GM12874 (cell line): ENCODE results near the gene BEGAIN.

Source experiments
- TF ChIP-seq, protein P1 (sequence below): IDR thresholded peaks from 2 replicates; pipeline ENCODE4 v1.5.1; 2011; ENCODE audit warnings: low read depth, mild to moderate bottlenecking, control low read depth, low read length, moderate library complexity; ENCODE audit not compliant: insufficient read depth

BEGAIN gene

DNA sequence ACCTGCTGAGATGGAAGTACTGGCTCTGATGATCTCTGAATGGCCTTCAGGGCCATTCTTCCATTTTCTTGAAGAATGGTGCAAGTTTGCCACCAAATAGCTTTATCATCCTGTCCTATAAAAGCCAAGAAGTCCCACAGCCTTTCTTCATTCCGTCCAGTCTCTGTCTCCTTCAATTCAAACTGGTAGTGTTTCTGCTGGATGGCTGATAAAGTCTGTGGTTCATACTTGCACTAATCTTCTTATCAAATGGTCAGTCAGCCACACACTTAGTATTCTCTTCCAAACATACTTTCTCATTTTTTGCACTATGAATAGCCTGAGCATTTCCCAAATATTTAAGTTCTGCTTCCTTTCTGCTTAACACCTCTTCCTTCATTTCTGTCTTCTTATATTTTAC, 39.4 kb upstream of the BEGAIN start:
- TF ChIP-seq, protein P1, sequence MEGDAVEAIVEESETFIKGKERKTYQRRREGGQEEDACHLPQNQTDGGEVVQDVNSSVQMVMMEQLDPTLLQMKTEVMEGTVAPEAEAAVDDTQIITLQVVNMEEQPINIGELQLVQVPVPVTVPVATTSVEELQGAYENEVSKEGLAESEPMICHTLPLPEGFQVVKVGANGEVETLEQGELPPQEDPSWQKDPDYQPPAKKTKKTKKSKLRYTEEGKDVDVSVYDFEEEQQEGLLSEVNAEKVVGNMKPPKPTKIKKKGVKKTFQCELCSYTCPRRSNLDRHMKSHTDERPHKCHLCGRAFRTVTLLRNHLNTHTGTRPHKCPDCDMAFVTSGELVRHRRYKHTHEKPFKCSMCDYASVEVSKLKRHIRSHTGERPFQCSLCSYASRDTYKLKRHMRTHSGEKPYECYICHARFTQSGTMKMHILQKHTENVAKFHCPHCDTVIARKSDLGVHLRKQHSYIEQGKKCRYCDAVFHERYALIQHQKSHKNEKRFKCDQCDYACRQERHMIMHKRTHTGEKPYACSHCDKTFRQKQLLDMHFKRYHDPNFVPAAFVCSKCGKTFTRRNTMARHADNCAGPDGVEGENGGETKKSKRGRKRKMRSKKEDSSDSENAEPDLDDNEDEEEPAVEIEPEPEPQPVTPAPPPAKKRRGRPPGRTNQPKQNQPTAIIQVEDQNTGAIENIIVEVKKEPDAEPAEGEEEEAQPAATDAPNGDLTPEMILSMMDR, result no peak

DNA sequence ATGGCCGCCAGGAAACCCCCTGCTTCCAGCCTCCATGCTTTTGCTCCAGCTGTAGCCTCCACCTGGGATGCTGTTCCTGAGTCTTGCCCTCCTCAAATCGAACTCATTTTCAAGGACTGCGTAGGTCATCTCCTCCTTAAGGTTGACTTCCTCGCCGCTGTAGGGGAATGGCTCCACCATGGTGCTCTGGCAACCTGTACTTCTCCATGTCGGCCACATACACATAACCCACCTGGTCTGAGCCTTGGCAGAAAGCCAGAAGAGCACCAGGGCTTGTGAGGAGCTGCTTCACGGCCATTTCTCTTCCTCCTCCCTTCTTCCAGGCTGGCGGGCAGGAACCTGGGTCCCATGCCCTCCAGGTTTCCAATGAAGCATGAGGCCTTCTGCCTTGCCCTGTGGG, 36.7 kb upstream of the BEGAIN start:
- TF ChIP-seq, protein P1, result no peak

DNA sequence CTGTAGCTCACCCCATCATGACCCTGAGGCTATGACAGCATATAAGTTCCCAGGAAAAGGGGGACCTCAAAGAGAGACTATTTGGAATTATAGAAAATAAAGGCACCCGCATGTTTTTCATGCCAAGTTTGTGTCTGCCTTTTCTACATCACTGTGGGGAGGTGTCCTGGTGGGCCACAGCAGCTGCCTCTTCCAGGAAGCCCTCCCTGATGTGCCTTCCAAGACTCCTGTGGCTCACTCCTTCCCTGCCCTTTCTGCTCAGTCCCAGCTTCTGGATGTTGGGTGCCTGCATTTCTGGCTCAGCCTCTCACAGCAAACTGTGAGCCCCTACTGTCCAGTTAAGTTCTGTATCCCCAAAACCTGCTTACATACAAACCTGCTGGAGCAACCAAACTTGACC, 36.3 kb upstream of the BEGAIN start:
- TF ChIP-seq, protein P1, result no peak

DNA sequence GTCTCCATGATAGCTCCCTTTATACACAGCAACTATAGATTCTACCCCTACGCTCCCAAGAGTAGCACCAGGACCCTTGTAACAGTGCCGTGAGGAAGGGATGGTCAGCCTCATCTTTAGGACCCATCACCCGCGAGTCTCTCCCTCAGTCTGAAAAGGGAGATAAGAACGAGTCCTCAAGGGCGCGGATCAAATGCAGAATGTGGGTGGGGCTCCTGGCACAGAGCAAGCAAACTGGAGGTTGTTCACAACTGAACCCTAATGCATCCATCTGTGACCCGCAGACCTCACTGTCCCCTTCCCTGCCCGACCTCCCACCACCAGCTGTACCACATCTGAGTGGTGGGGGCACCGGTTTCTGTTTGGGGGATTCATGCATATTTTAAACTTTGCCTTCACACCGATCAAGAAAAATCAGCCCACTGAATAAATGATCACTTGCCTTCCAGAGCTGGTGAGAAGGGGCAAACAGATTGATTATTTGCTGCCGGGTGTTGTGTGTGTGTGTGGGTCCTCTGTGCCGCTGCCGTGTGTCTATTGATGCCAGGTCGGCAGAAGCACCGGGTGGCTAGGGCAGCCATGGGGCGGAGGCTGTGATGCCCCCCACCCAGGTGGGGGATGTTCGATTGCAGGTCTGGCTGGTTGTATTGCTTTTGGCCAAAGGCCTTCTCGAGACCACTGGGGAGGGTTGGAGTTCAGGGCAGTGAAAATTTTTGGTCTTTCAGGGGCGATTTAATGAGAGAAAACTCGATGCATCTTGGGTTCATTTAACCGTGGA, 35.7 kb upstream of the BEGAIN start:
- TF ChIP-seq, protein P1, result no peak

DNA sequence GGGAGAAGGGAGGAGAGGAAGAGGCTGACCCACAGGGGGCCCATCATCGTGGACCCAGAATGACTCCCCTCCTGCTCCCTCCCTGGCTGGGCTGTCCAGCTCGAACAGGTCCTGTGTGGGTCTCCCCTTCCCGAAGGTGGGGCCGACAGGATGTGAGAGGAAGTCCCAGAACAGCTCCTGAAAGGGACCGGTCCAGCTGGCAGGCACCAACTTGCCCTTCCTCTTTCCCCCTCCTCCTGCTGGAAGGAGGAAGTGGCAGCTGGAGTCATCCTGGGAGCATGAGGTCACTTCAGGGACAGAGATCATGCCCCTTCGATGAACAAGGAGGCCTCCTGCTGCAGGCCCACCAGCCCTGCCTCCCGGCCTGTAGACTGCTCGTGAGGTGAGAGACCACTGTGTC, 35.0 kb upstream of the BEGAIN start:
- TF ChIP-seq, protein P1, result no peak

DNA sequence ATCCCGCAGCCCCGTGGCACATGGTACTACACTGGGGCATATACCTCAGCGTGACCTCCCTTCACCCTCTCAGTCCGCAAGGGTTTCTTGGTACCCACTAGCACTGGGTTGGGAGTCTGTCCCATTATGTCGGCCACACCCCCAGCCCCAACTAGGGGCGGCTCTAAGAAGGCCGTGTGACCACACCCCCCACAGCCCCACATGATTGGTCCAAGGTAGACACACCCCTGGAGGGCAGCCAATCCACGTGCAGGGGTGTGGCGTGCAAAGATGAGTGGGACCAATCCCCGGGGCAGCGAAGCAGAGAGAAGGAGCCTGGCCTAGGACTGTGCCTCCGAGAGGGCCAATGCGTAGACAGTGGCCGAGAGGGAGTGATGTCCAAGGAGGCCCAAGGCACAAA, 34.6 kb upstream of the BEGAIN start:
- TF ChIP-seq, protein P1, result no peak

DNA sequence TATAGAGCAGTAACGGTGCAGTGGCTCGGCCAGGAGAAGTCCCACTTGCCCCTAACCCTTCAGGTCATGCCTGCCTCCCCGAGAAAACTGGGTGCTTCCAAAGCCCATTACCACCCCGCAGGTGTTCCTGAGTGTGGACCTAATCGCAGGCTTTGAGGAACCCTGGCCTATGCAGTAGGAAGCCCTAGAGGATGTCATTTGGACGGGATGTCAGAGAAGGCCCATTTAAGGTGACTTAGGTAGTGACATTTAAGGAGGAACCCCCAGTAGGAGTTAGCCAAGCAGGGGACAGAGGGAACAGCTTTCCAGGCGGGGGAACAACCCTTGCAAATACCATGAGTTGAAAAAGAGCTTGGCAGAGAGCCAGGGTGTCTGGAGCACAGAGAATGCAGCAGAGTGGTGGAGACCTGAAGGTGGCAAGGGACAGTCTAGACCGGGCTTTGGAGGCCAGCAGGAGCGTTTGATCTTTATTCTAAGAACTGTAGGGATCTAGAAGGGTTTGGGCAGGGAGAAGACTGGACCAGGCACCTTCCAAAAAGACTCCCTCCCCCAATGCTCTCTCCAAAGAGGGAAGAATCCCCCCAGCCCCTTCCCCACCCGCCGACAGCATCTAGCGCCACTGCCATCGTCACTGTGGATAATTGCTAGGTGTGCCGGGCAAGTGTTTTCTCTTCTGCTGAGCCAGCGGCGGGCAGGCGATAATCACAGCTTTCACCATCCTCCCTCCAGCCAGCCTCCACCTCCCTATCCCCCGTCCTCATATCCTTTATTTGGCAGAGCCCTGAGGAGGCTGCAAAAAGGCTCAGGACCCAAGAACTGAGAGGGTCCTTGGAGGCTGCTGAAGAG, 33.3 kb upstream of the BEGAIN start:
- TF ChIP-seq, protein P1, result no peak
